Adrenal gland (tissue), 12 donors: ENCODE results near the gene ABTB2. TPM values are rescaled to one million over a fixed set of nuclear protein-coding genes. Genes with fewer than 3 reads are reported as not detected.

Experiments used
- DNase-seq, 7 donors: peaks; one replicate each; pipeline ENCODE4 v3.0.0-alpha.2; 2019 to 2020
- H3K27ac ChIP-seq, 5 donors: fragments of 200-600 bp; sonication (generic) in 4 of 5; 1 replicate in 3 of 5; 2 replicates in 2 of 5; pipeline versions ENCODE4 v1.5.1 to v1.8.0; 2016 to 2020; ENCODE audit warnings: mild to moderate bottlenecking in 1 of 5
- H3K27me3 ChIP-seq: fragments of 200-600 bp; 2 replicates; pipeline ENCODE4 v1.8.0; 2021
- H3K36me3 ChIP-seq, 2 donors: fragments of 200-600 bp; replicated peaks in 1 of 2; 1 replicate in 1 of 2; 2 replicates in 1 of 2; pipeline versions ENCODE4 v1.5.1 to v1.8.0; 2018 to 2022
- H3K4me1 ChIP-seq, 2 donors: fragments of 200-600 bp; replicated peaks in 1 of 2; 1 replicate in 1 of 2; 2 replicates in 1 of 2; pipeline versions ENCODE4 v1.5.1 to v1.8.0; 2018 to 2021
- H3K4me3 ChIP-seq, 4 donors: fragments of 200-600 bp; sonication (generic) in 3 of 4; one replicate each; pipeline ENCODE4 v1.5.1; 2016 to 2018
- H3K9me3 ChIP-seq, 3 donors: fragments of 200-600 bp; sonication (generic) in 1 of 3; replicated peaks in 1 of 3; 1 replicate in 2 of 3; 2 replicates in 1 of 3; pipeline versions ENCODE4 v1.5.1 to v1.8.0; 2016 to 2021
- POLR2A ChIP-seq, 2 donors: fragments of 450-650 bp; IDR thresholded peaks; one replicate each; pipeline ENCODE4 v1.6.1; 2017; ENCODE audit warnings: antibody characterized with exemption in 2 of 2, mild to moderate bottlenecking in 2 of 2, moderate library complexity in 1 of 2
- WGBS, 4 donors: extraction: QIAGEN DNeasy Blood & Tissue Kit in 2 of 4; methylation state at CpG; one replicate each; pipeline versions ENCODE4 v1.1.5 to v1.1.7; 2013 to 2017; 5-methylcytosine and 5-hydroxymethylcytosine counted together
- intact Hi-C, 2 donors: fragments of 100-400 bp; cut with DNase I; formaldehyde crosslinking; loops; one replicate each; pipeline versions ENCODE4 v1.14.1 to v1.15.0; 2022 to 2023
- polyA plus RNA-seq, 3 donors: library from polyadenylated mRNA; stranded (reverse); fragments of 200-250 nt in 2 of 3; fragments of 350-450 nt in 1 of 3; fragmentation: Illumina TruSeq in 1 of 3; extraction: RNeasy Lipid Tissue Mini Kit (QIAGEN cat#74804) in 1 of 3; gene quantifications; one replicate each; pipeline ENCODE4 v1.2.3, GENCODE V29; 2013 to 2014
- total RNA-seq, 9 donors: library from RNA; depleted of rRNA in 4 of 9; stranded (reverse); fragments of >200 nt in 4 of 9; fragments of 120-200 nt in 1 of 9; fragmentation: NEBNext Ultra II Directional in 1 of 9; extraction: Animal tissue kit (Norgen Biotek cat#: 25700) in 1 of 9; gene quantifications; one replicate each; pipeline versions ENCODE4 v1.1.0 to v1.2.4, GENCODE V29; 2013 to 2023
- TF ChIP-seq, protein P1 (sequence below), 6 experiments: fragments of 450-650 bp in 4 of 6; fragments of 200-600 bp in 2 of 6; sonication (generic) in 1 of 6; IDR thresholded peaks; 1 replicate in 5 of 6; 2 replicates in 1 of 6; pipeline versions ENCODE4 v1.5.1 to v1.8.0; 2016 to 2021; ENCODE audit warnings: antibody characterized with exemption in 6 of 6, mild to moderate bottlenecking in 2 of 6, moderate library complexity in 1 of 6
- donor health status: healthy with polysubstance abuse.
- donor health status: Bipolar disorder and iron deficiency.
- donor health status: DM: yes; HTN: yes; CAD: no.
- donor health status: DM: no; HTN: no; CAD: no.
- donor health status: DM: no; HTN: no; CAD: no.
- donor health status: DM: yes; HTN: yes; CAD: no.

ABTB2 gene
- total and polyA plus RNA-seq, 12 donors = 1.9 to 32.3 (median 6.1) TPM

DNA sequence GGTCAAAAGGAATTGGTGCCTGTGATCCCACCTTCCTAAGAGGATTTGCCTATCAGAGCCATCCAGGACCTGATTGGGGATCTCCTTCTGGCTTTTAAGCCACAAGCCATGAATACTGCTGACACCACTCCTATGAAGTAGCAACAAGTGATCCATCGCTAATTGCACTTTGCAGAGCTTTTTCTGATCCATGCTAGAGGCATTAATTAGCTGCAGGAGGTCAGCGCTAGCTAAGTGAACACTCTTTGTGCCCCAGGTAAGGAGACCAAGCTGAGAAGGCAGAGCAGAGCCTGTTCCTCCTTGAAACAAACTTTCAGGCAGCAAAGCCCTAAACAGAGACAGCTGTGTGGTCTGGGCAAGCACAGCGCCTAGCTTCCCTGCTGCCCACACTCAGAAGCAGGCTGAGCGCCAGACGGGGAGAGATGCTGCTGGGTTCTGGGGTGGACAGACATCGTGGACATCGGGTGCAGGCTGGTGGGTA, 122.2 kb downstream of the ABTB2 start:
- Histone ChIP-seq H3K4me1 (no peaks in the 10 kb centered on the region), H3K36me3 (no peaks in the 10 kb centered on the region), H3K9me3 (no peaks in the 10 kb centered on the region), H3K27ac (no peak overlapping the region), H3K27me3 (no peaks in the 10 kb centered on the region), H3K4me3 (no peak overlapping the region)
- DNase-seq = no peak
- 92 to 97% (median 94%) methylated on average over 7 of the region's 7 CpGs for WGBS, 4 donors
- TF ChIP-seq, protein P1, sequence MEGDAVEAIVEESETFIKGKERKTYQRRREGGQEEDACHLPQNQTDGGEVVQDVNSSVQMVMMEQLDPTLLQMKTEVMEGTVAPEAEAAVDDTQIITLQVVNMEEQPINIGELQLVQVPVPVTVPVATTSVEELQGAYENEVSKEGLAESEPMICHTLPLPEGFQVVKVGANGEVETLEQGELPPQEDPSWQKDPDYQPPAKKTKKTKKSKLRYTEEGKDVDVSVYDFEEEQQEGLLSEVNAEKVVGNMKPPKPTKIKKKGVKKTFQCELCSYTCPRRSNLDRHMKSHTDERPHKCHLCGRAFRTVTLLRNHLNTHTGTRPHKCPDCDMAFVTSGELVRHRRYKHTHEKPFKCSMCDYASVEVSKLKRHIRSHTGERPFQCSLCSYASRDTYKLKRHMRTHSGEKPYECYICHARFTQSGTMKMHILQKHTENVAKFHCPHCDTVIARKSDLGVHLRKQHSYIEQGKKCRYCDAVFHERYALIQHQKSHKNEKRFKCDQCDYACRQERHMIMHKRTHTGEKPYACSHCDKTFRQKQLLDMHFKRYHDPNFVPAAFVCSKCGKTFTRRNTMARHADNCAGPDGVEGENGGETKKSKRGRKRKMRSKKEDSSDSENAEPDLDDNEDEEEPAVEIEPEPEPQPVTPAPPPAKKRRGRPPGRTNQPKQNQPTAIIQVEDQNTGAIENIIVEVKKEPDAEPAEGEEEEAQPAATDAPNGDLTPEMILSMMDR (IDR thresholded peaks at IDR 0.05) = no peak
- TF ChIP-seq POLR2A (IDR thresholded peaks at IDR 0.05) = no peak
- intact Hi-C loops = no loop called here

DNA sequence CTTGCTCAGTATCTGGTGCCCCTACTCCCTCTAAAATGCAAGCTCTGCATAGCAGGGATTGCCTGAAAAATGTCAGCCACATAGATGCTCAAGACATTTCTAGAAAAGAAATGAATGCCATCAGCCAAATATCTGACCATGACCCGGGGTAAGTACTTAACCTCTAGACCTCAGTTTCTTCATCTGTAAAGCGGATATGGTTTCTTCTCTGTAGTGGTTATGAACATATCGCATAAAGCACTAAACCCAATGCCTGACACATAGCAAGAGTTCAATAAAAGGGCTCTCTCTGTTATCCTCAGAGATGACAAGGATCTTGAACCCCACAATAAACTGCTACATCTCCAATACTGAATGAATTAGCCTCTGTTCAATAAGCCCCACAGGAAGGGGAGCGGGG, 122.6 kb downstream of the ABTB2 start:
- 61 to 87% (median 81%) methylated on average over 4 of the region's 4 CpGs for WGBS, 4 donors
- TF ChIP-seq, protein P1 (IDR thresholded peaks at IDR 0.05) = no peak
- H3K36me3 ChIP-seq = no peaks in the 10 kb centered on the region

DNA sequence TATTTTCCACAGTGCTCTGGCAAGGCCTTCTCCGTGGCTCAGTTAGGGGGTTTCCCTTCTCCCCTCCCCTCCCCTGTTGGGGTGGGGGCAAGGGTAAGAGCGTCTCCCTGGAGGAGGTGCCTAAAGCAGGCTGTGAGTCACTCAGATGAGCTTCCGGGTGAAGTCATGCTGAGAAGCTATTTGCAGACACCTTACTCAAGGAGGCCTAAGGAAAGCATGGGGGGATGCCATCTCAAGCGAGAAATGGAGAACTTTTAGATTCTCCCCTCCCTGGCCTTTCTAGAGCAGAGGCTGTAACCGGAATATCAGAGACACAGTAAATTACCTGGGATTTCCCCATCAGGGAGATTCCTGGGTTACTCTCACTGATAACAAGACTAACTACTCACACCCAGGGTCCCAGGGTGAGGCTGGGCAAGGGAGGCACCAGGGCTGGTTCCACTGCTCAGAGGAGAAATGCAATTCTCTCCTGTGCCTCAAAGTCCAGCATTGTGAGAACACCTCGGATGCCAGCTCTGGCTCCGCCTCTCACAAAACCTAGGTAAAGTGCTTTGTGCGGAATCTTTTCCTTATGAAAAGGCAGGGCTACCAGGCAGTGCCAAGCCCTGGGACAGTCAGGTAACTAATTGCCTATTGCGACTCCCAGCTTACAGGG, 123.6 kb downstream of the ABTB2 start:
- DNase-seq = peak in 2 of 7 donors; percentile 33 to 45
- Histone ChIP-seq H3K27me3 (no peaks in the 10 kb centered on the region), H3K27ac (no peak overlapping the region), H3K4me1 (no peaks in the 10 kb centered on the region), H3K4me3 (no peak overlapping the region), H3K9me3 (no peaks in the 10 kb centered on the region), H3K36me3 (no peaks in the 10 kb centered on the region)
- intact Hi-C loops = no loop called here
- whole genome bisulfite sequencing, 4 donors = 53 to 88% (median 68%) methylated on average over 6 to 9 of the region's 9 CpGs
- TF ChIP-seq POLR2A (IDR thresholded peaks at IDR 0.05) = no peak
- TF ChIP-seq, protein P1 (IDR thresholded peaks at IDR 0.05) = no peak

More for the DNA sequence above, 122.6 kb downstream of the ABTB2 start:
- Histone ChIP-seq H3K4me3 (no peak overlapping the region), H3K27ac (no peak overlapping the region), H3K9me3 (no peaks in the 10 kb centered on the region), H3K4me1 (no peaks in the 10 kb centered on the region), H3K27me3 (no peaks in the 10 kb centered on the region)
- intact Hi-C loops = no loop called here
- DNase-seq = no peak

DNA sequence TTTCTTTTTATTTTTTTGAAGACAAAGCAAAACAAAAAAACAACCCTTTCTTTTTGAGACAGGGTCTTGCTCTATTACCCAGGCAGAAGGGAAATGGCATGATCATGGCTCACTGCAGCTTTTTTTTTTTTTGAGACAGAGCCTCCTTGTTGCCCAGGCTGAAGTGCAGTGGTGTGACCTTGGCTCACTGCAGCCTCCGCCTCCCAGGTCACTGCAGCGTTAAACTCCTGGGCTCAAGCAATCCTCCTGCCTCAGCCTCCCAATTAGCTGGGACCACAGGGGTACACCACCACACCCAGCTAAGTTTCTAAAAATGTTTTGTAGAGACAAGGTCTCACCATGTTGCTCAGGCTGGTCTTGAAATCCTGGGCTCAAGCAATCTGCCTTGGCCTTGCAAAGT, 124.6 kb downstream of the ABTB2 start:
- H3K4me1 ChIP-seq = no peaks in the 10 kb centered on the region
- H3K36me3 ChIP-seq = no peaks in the 10 kb centered on the region
- TF ChIP-seq, protein P1 (IDR thresholded peaks at IDR 0.05) = no peak
- TF ChIP-seq POLR2A (IDR thresholded peaks at IDR 0.05) = no peak
- no peaks in the 10 kb centered on the region for H3K9me3 ChIP-seq
- H3K4me3 ChIP-seq = no peak overlapping the region
- intact Hi-C loops = no loop called here
- no peak overlapping the region for H3K27ac ChIP-seq
- no peaks in the 10 kb centered on the region for H3K27me3 ChIP-seq
- WGBS, 4 donors = 82 to 95% (median 88%) methylated on average over 2 of the region's 2 CpGs; no CpG with 5 or more reads in 1 of the 4 donors
- DNase-seq = no peak
